NCI-H510A (cell line): ENCODE data around the gene UGCG.
A peak's percentile ranks its signal among the peaks of the same experiment; 100 is the strongest.
"Not testable (repeated sequence)": the region's sequence is repeated elsewhere in the genome, so short reads cannot be mapped to it uniquely, and the experiment has no call there.

Experiments
- DNase-seq: peaks from one replicate; lab custom pipeline; 2025; lab: John Stamatoyannopoulos, UW

The UGCG gene

GRCh38 chr9:111890867-111891266 lies 5.7 kb upstream of the UGCG start:
- not testable (repeated sequence) for DNase-seq

GRCh38 chr9:111891910-111892499 lies 4.6 kb upstream of the UGCG start:
- DNase-seq = peak; percentile 93

GRCh38 chr9:111896942-111897600 lies 457 bp downstream of the UGCG start:
- DNase-seq = no peak

- no peak for DNase-seq
These were observed 1.1 kb downstream of the UGCG start for GRCh38 chr9:111897601-111898137.

- DNase-seq = no peak
These were observed 1.9 kb downstream of the UGCG start for GRCh38 chr9:111898331-111899096.

- no peak for DNase-seq
These were observed 3.7 kb downstream of the UGCG start for GRCh38 chr9:111900151-111900857.

GRCh38 chr9:111900858-111901612 lies 4.4 kb downstream of the UGCG start:
- no peak for DNase-seq

- DNase-seq = no peak
These were observed 6.0 kb downstream of the UGCG start for GRCh38 chr9:111902391-111903139.

GRCh38 chr9:111903535-111903934 lies 6.9 kb downstream of the UGCG start:
- DNase-seq = not testable (repeated sequence)

- no peak for DNase-seq
These were observed 7.4 kb downstream of the UGCG start for GRCh38 chr9:111904026-111904425.

GRCh38 chr9:111904891-111905291 lies 8.3 kb downstream of the UGCG start:
- DNase-seq = no peak

- no peak for DNase-seq
These were observed 10.5 kb downstream of the UGCG start for GRCh38 chr9:111907147-111907546.

GRCh38 chr9:111909444-111909843 lies 12.8 kb downstream of the UGCG start:
- no peak for DNase-seq

- no peak for DNase-seq
These were observed 13.8 kb downstream of the UGCG start for GRCh38 chr9:111910428-111910827.

GRCh38 chr9:111913159-111913558 lies 16.5 kb downstream of the UGCG start:
- no peak for DNase-seq

GRCh38 chr9:111914749-111915424 lies 18.3 kb downstream of the UGCG start:
- DNase-seq = peak; percentile 38

GRCh38 chr9:111915425-111915758 lies 18.8 kb downstream of the UGCG start:
- no peak for DNase-seq

GRCh38 chr9:111916234-111916645 lies 19.6 kb downstream of the UGCG start:
- DNase-seq = no peak

GRCh38 chr9:111917201-111917600 lies 20.6 kb downstream of the UGCG start:
- no peak for DNase-seq

- DNase-seq = no peak
These were observed 21.4 kb downstream of the UGCG start for GRCh38 chr9:111917980-111918379.
